Muscle of arm (tissue), 12 donors: Measurements from ENCODE around the gene SMAD3. TPM values are rescaled to one million over a fixed set of nuclear protein-coding genes. Genes with fewer than 3 reads are reported as not detected.
"Not testable (repeated sequence)": the region's sequence is repeated elsewhere in the genome, so short reads cannot be mapped to it uniquely, and the experiment has no call there.

Experiments used
- DNase-seq: peaks from one replicate; pipeline ENCODE4 v3.0.0-alpha.2; 2013
- polyA plus RNA-seq, 12 donors: library from polyadenylated mRNA; unstranded; fragments of 120-200 nt; gene quantifications; one replicate each; pipeline ENCODE4 v1.2.1, GENCODE V29; 2013; ENCODE audit not compliant: insufficient read length in 12 of 12

Gene SMAD3
- polyA plus RNA-seq, 12 donors, result 22.4 to 79.5 (median 26.0) TPM; not detected in 1

GRCh38 chr15:67140078-67140833 is 74.9 kb downstream of the SMAD3 start:
- DNase-seq, result no peak

- no peak for DNase-seq
Measured at GRCh38 chr15:67142092-67142766, 76.8 kb downstream of the SMAD3 start.

- no peak for DNase-seq
Measured at GRCh38 chr15:67142767-67143100, 77.3 kb downstream of the SMAD3 start.

GRCh38 chr15:67143646-67144045 is 78.2 kb downstream of the SMAD3 start:
- DNase-seq, result no peak

GRCh38 chr15:67144609-67145311 is 79.4 kb downstream of the SMAD3 start:
- no peak for DNase-seq

- DNase-seq, result no peak
Measured at GRCh38 chr15:67145312-67145610, 79.9 kb downstream of the SMAD3 start.

- DNase-seq, result no peak
Measured at GRCh38 chr15:67145710-67146109, 80.3 kb downstream of the SMAD3 start.

GRCh38 chr15:67146234-67146633 is 80.8 kb downstream of the SMAD3 start:
- peak; percentile 65 for DNase-seq

- DNase-seq, result no peak
Measured at GRCh38 chr15:67146875-67147381, 81.5 kb downstream of the SMAD3 start.

- DNase-seq, result no peak
Measured at GRCh38 chr15:67147396-67147949, 82.1 kb downstream of the SMAD3 start.

- no peak for DNase-seq
Measured at GRCh38 chr15:67148196-67148701, 82.8 kb downstream of the SMAD3 start.

GRCh38 chr15:67149068-67149772 is 83.8 kb downstream of the SMAD3 start:
- DNase-seq, result no peak

- no peak for DNase-seq
Measured at GRCh38 chr15:67149773-67150022, 84.3 kb downstream of the SMAD3 start.

- no peak for DNase-seq
Measured at GRCh38 chr15:67150023-67150860, 84.8 kb downstream of the SMAD3 start.

- no peak for DNase-seq
Measured at GRCh38 chr15:67152429-67152828, 87.0 kb downstream of the SMAD3 start.

- not testable (repeated sequence) for DNase-seq
Measured at GRCh38 chr15:67153044-67153443, 87.6 kb downstream of the SMAD3 start.

- DNase-seq, result no peak
Measured at GRCh38 chr15:67154249-67154648, 88.8 kb downstream of the SMAD3 start.

GRCh38 chr15:67156426-67156825 is 91.0 kb downstream of the SMAD3 start:
- no peak for DNase-seq

- no peak for DNase-seq
Measured at GRCh38 chr15:67156834-67157233, 91.4 kb downstream of the SMAD3 start.

GRCh38 chr15:67157521-67158252 is 92.3 kb downstream of the SMAD3 start:
- no peak for DNase-seq
